AG04450 (cell line): Measurements from ENCODE around the gene DPYD. TPM values are rescaled to one million over a fixed set of nuclear protein-coding genes. Genes with fewer than 3 reads are reported as not detected.

Experiments
- CTCF ChIA-PET: fragments of 300-600, 350-600 bp; formaldehyde crosslinking; extraction: SDS; loops from one replicate; lab custom pipeline; 2022; ENCODE audit warnings: antibody characterized with exemption, inconsistent platforms; lab: Charles Lee
- POLR2A ChIA-PET: fragments of 350-600 bp; formaldehyde crosslinking; extraction: SDS; loops from one replicate; lab custom pipeline; 2021; ENCODE audit warnings: antibody characterized with exemption, inconsistent platforms; lab: Yijun Ruan, JAX
- DNase-seq: peaks from one replicate; pipeline ENCODE4 v3.0.0-alpha.2; 2011; ENCODE audit warnings: low read depth, low spot score
- H3K27ac ChIP-seq: one replicate; pipeline ENCODE4 v1.5.1; 2012; ENCODE audit warnings: low read depth, low read length, control low read depth
- H3K27me3 ChIP-seq: one replicate; pipeline ENCODE4 v1.6.0; 2012; ENCODE audit warnings: low read length; ENCODE audit not compliant: control insufficient read depth, insufficient read depth
- H3K4me3 ChIP-seq: 2 replicates; pipeline ENCODE4 v1.5.1; 2011; ENCODE audit warnings: mild to moderate bottlenecking, low read depth, low read length, control low read depth
- H3K9me3 ChIP-seq: 2 replicates; pipeline ENCODE4 v1.5.1; 2012; ENCODE audit warnings: low read length; ENCODE audit not compliant: control insufficient read depth, insufficient read depth
- CTCF ChIP-seq: IDR thresholded peaks from 2 replicates; pipeline ENCODE4 v1.5.1; 2011; ENCODE audit warnings: low read depth, low read length, control low read depth, inconsistent platforms
- polyA plus RNA-seq: library from polyadenylated mRNA; depleted of rRNA; stranded (reverse); fragments of >200 nt; gene quantifications from 2 replicates; pipeline ENCODE4 v1.2.3, GENCODE V29; 2011

DPYD gene
- polyA plus RNA-seq, 1 experiment: 21.4 TPM

DNA sequence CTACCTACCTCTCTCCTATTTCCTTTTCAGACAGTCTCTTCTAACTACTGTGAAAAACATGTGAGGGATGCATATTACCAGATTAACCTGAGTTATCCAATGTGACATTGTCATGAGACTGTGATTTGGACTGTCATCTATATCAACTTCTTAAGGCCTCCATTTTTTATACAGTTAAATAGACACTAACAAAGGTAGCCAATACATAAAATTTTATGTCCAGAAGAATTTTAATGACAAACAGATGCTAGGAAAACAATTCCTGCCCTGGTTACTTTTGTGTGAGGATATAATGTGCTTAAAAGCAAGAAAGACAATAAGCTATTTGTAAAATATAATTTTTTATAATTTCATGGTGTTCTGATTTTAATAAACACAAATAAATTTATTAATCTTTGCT, 136.2 kb downstream of the DPYD start:
- CTCF ChIA-PET: interaction anchor here (0.7 kb wide), 1 partner anchor 19 kb away, joined by 4 read pairs; no protein-coding TSS in a partner anchor

DNA sequence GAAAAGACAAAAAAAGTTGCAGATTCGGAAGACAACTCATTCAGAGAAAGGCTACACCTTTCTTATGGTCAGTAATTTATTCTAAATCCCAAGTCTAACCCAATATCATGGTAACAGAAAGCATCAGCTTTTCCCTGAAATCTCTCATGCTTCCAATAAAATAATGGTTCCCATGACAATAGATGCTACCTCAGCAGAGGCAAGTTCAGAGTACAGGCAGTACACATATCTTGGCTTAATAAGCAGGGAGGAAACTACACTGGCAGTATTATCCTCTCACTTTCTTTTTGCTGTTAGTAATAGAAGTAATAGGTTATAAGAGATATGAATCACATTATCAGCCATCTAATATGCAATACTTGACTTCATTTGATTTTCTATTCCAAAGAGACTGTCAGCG, 137.1 kb downstream of the DPYD start:
- H3K4me3 ChIP-seq: no peak overlapping the region
- no peak for TF ChIP-seq CTCF
- H3K9me3 ChIP-seq: no peaks in the 10 kb centered on the region
- H3K27me3 ChIP-seq: no peaks in the 10 kb centered on the region
- POLR2A ChIA-PET: no interaction called here
- H3K27ac ChIP-seq: no peak overlapping the region
- DNase-seq: no peak
- CTCF ChIA-PET: interaction anchor here (1.0 kb wide), 1 partner anchor 30 kb away, joined by 3 read pairs; no protein-coding TSS in a partner anchor

More for the DNA sequence above, 136.2 kb downstream of the DPYD start:
- TF ChIP-seq CTCF: no peak
- POLR2A ChIA-PET: no interaction called here
- Histone ChIP-seq H3K4me3 (no peak overlapping the region), H3K27ac (no peak overlapping the region), H3K9me3 (no peaks in the 10 kb centered on the region), H3K27me3 (no peaks in the 10 kb centered on the region)
- DNase-seq: no peak

DNA sequence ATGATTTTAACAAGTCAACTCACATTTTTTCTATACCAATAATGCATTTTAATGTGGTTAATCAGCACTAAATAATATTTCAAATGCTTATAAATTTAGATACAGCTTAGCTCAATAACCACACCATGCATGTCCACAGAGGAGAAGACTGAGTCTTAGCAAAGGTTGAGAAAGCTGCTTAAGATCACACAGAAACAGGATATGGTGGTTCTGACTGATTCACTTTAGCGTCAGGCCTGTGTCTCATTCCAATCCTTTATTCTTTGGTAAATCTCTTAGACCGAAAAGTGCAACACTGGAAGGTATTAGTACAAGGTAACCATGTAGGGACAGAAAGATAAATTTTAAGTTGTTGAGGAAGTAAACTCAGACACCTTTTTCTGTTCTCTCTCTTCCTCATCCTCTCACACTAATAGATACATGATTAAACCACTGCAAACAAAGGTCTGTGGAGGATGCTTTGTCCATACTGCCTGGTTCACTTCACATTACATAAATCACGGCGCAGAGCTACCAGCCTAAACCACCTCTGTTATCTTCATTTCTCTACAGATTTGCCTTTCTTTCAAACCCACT, 139.0 kb downstream of the DPYD start:
- CTCF ChIA-PET: no interaction called here
- Histone ChIP-seq H3K27ac (no peak overlapping the region), H3K9me3 (no peaks in the 10 kb centered on the region), H3K27me3 (no peaks in the 10 kb centered on the region), H3K4me3 (no peak overlapping the region)
- POLR2A ChIA-PET: no interaction called here
- no peak for DNase-seq
- TF ChIP-seq CTCF: no peak

GRCh38 chr1:97780884-97781283, 139.9 kb downstream of the DPYD start:
- Histone ChIP-seq H3K27me3 (no peaks in the 10 kb centered on the region), H3K9me3 (no peaks in the 10 kb centered on the region), H3K4me3 (no peak overlapping the region), H3K27ac (no peak overlapping the region)
- no peak for DNase-seq
- POLR2A ChIA-PET: no interaction called here
- CTCF ChIA-PET: no interaction called here
- TF ChIP-seq CTCF: no peak

- CTCF ChIA-PET: interaction anchor here (0.7 to 1.4 kb wide), 5 partner anchors 10 to 640 kb away, joined by 3 to 7 read pairs (median 3); no protein-coding TSS in a partner anchor
- POLR2A ChIA-PET: no interaction called here
- no peak overlapping the region for H3K27ac ChIP-seq
- H3K4me3 ChIP-seq: no peak overlapping the region
- no peaks in the 10 kb centered on the region for H3K27me3 ChIP-seq
- TF ChIP-seq CTCF: no peak
- H3K9me3 ChIP-seq: peaks cover 3% of the 10 kb centered on the region; the same call in 1 of the 2 replicates
- no peak for DNase-seq
These were observed 142.1 kb downstream of the DPYD start for GRCh38 chr1:97778718-97779117.
